Prostate gland (tissue), 2 donors: Measurements from ENCODE around the gene MRPS23. TPM values are rescaled to one million over a fixed set of nuclear protein-coding genes. Genes with fewer than 3 reads are reported as not detected.

ENCODE experiments used
- DNase-seq: peaks from one replicate; pipeline ENCODE4 v3.0.0-alpha.2; 2019; ENCODE audit warnings: low spot score
- H3K27ac ChIP-seq, 2 donors: fragments of 200-600 bp; sonication (generic); 2 replicates each; pipeline ENCODE4 v1.5.1; 2017 to 2019
- H3K27me3 ChIP-seq: fragments of 200-600 bp; sonication (generic); replicated peaks from 2 replicates; pipeline ENCODE4 v1.5.1; 2019; ENCODE audit not compliant: insufficient read depth
- H3K36me3 ChIP-seq, 2 donors: fragments of 200-600 bp; sonication (generic); 1 replicate in 1 of 2; 2 replicates in 1 of 2; pipeline versions ENCODE4 v1.5.1 to v1.8.1; 2017 to 2019
- H3K4me1 ChIP-seq: fragments of 200-600 bp; sonication (generic); replicated peaks from 2 replicates; pipeline ENCODE4 v1.5.1; 2019
- H3K4me3 ChIP-seq, 2 donors: fragments of 200-600 bp; sonication (generic); 2 replicates each; pipeline ENCODE4 v1.5.1; 2017 to 2019
- H3K9me3 ChIP-seq: fragments of 200-600 bp; sonication (generic); 2 replicates; pipeline ENCODE4 v1.5.1; 2017
- CTCF ChIP-seq, 4 experiments: fragments of 200-600 bp in 2 of 4; fragments of 450-650 bp in 2 of 4; sonication (generic) in 2 of 4; IDR thresholded peaks; 1 replicate in 3 of 4; 2 replicates in 1 of 4; pipeline ENCODE4 v1.5.1; 2016 to 2019; ENCODE audit warnings: antibody characterized with exemption in 4 of 4, mild to moderate bottlenecking in 2 of 4, moderate library complexity in 2 of 4
- POLR2A ChIP-seq: fragments of 450-650 bp; IDR thresholded peaks from one replicate; pipeline ENCODE4 v1.6.1; 2016; ENCODE audit warnings: antibody characterized with exemption, mild to moderate bottlenecking
- POLR2AphosphoS5 ChIP-seq: sonication (generic); formaldehyde crosslinking; IDR thresholded peaks from one replicate; pipeline ENCODE4 v1.6.1; 2017; ENCODE audit warnings: antibody characterized with exemption
- WGBS: methylation state at CpG from one replicate; pipeline ENCODE4 v1.1.5; 2018; 5-methylcytosine and 5-hydroxymethylcytosine counted together
- intact Hi-C: fragments of 100-400 bp; cut with DNase I; formaldehyde crosslinking; loops from one replicate; pipeline ENCODE4 v1.14.2; 2022
- total RNA-seq, 2 donors: library from RNA; depleted of rRNA; stranded (reverse); fragments of >200 nt; gene quantifications; one replicate each; pipeline ENCODE4 v1.1.0, GENCODE V29; 2016

MRPS23 gene
- total RNA-seq, 2 donors from 2014 or later = 29.0 to 43.1 TPM

- 98% methylated on average over 4 of the region's 4 CpGs for WGBS
- intact Hi-C loops = no loop called here
- TF ChIP-seq POLR2AphosphoS5 = no peak
- no peak for TF ChIP-seq CTCF (IDR thresholded peaks at IDR 0.05)
- TF ChIP-seq POLR2A = no peak
- no peak for DNase-seq
- Histone ChIP-seq H3K9me3 (no peaks in the 10 kb centered on the region), H3K27me3 (no peaks in the 10 kb centered on the region), H3K4me3 (no peak overlapping the region), H3K27ac (no peak overlapping the region), H3K36me3 (no peaks in the 10 kb centered on the region), H3K4me1 (peaks cover 12% of the 10 kb centered on the region)
These were observed 36.2 kb upstream of the MRPS23 start for GRCh38 chr17:57886020-57886419.

- Histone ChIP-seq H3K36me3 (no peaks in the 10 kb centered on the region), H3K27ac (no peak overlapping the region), H3K4me3 (no peak overlapping the region), H3K9me3 (no peaks in the 10 kb centered on the region), H3K27me3 (no peaks in the 10 kb centered on the region), H3K4me1 (peaks cover 8% of the 10 kb centered on the region)
- 89% methylated on average over 66 of the region's 67 CpGs for WGBS
- intact Hi-C loops = no loop called here
- no peak for TF ChIP-seq POLR2A
- no peak for TF ChIP-seq POLR2AphosphoS5
- TF ChIP-seq CTCF (IDR thresholded peaks at IDR 0.05) = no peak
- DNase-seq = no peak
These were observed 35.5 kb upstream of the MRPS23 start for GRCh38 chr17:57885148-57885915.

- intact Hi-C loops = no loop called here
- 21% methylated on average over 9 of the region's 9 CpGs for WGBS
These were observed 32.0 kb upstream of the MRPS23 start for GRCh38 chr17:57881783-57882351.

GRCh38 chr17:57881143-57881542, 31.3 kb upstream of the MRPS23 start:
- no peak for TF ChIP-seq POLR2AphosphoS5
- H3K27me3 ChIP-seq = no peaks in the 10 kb centered on the region
- WGBS = 29% methylated on average over 8 of the region's 8 CpGs
- peaks cover 0 to 4% of the 10 kb centered on the region in 2 donors for H3K36me3 ChIP-seq
- DNase-seq = no peak
- no peak overlapping the region for H3K4me3 ChIP-seq
- no peaks in the 10 kb centered on the region for H3K9me3 ChIP-seq
- peak overlapping the region; percentile 59 to 66 for H3K27ac ChIP-seq
- intact Hi-C loops = no loop called here
- H3K4me1 ChIP-seq = peaks cover 10% of the 10 kb centered on the region

More at GRCh38 chr17:57881783-57882351, 32.0 kb upstream of the MRPS23 start:
- H3K27me3 ChIP-seq = no peaks in the 10 kb centered on the region
- no peaks in the 10 kb centered on the region for H3K36me3 ChIP-seq
- TF ChIP-seq POLR2A (no peak), CTCF (IDR thresholded peaks at IDR 0.05) (no peak), POLR2AphosphoS5 (no peak)
- H3K27ac ChIP-seq = peak overlapping the region; percentile 59 to 66
- peaks cover 10% of the 10 kb centered on the region for H3K4me1 ChIP-seq
- no peak overlapping the region for H3K4me3 ChIP-seq
- DNase-seq = no peak
- no peaks in the 10 kb centered on the region for H3K9me3 ChIP-seq

GRCh38 chr17:57880086-57880456, 30.2 kb upstream of the MRPS23 start:
- no peaks in the 10 kb centered on the region for H3K27me3 ChIP-seq
- intact Hi-C loops = no loop called here
- H3K27ac ChIP-seq = peak overlapping the region; percentile 55 to 66
- H3K9me3 ChIP-seq = no peaks in the 10 kb centered on the region
- no peak for DNase-seq
- peaks cover 17% of the 10 kb centered on the region for H3K4me1 ChIP-seq
- TF ChIP-seq CTCF (IDR thresholded peaks at IDR 0.05) = no peak
- no peak for TF ChIP-seq POLR2AphosphoS5
- TF ChIP-seq POLR2A = no peak
- no peak overlapping the region for H3K4me3 ChIP-seq
- WGBS = 47% methylated on average over 8 of the region's 8 CpGs
- H3K36me3 ChIP-seq = peaks cover 0 to 4% of the 10 kb centered on the region in 2 donors
